GM18858 (cell line): ENCODE results near the gene FUT6.

Experiments
- ATAC-seq: cut with Tn5 transposase; IDR thresholded peaks from one replicate; pipeline ENCODE4 v1.9.1; 2021; ENCODE audit not compliant: unreplicated experiment

FUT6 gene

GRCh38 chr19:5806905-5807304, 32.6 kb downstream of the FUT6 start:
- no peak for ATAC-seq

GRCh38 chr19:5806133-5806489, 33.4 kb downstream of the FUT6 start:
- no peak for ATAC-seq

- no peak for ATAC-seq
Measured at GRCh38 chr19:5805462-5806132, 33.9 kb downstream of the FUT6 start.

- ATAC-seq = no peak
Measured at GRCh38 chr19:5804516-5805461, 34.7 kb downstream of the FUT6 start, which contains the start of gene NRTN. Gene NRTN (plus strand): TSS chr19:5805067. CDS start chr19:5824166, 19,099 bp downstream.

- no peak for ATAC-seq
Measured at GRCh38 chr19:5803752-5804515, 35.6 kb downstream of the FUT6 start.

GRCh38 chr19:5803441-5803751, 36.1 kb downstream of the FUT6 start:
- ATAC-seq = no peak

- ATAC-seq = no peak
Measured at GRCh38 chr19:5801796-5802619, 37.5 kb downstream of the FUT6 start.

GRCh38 chr19:5800361-5801270, 38.9 kb downstream of the FUT6 start:
- no peak for ATAC-seq

GRCh38 chr19:5799247-5800241, 40.0 kb downstream of the FUT6 start:
- no peak for ATAC-seq

GRCh38 chr19:5798244-5798643, 41.3 kb downstream of the FUT6 start:
- ATAC-seq = no peak

GRCh38 chr19:5795382-5795919, 44.1 kb downstream of the FUT6 start:
- no peak for ATAC-seq

GRCh38 chr19:5793188-5793587, 46.3 kb downstream of the FUT6 start:
- no peak for ATAC-seq

GRCh38 chr19:5792224-5792623, 47.3 kb downstream of the FUT6 start:
- no peak for ATAC-seq

- ATAC-seq = peak; percentile 86
Measured at GRCh38 chr19:5790559-5791520, 48.7 kb downstream of the FUT6 start, which contains the start of gene DUS3L. Gene DUS3L (minus strand): TSS chr19:5791163. CDS start chr19:5791141, 22 bp downstream.

- ATAC-seq = no peak
Measured at GRCh38 chr19:5789886-5790558, 49.5 kb downstream of the FUT6 start.

GRCh38 chr19:5789351-5789761, 50.1 kb downstream of the FUT6 start:
- no peak for ATAC-seq
